M059J (cell line): ENCODE data around the gene CLC. TPM values are rescaled to one million over a fixed set of nuclear protein-coding genes. Genes with fewer than 3 reads are reported as not detected.

Experiments used
- total RNA-seq: library from RNA; depleted of rRNA; stranded (reverse); fragments of >200 nt; shearing (Covaris generic); gene quantifications from 2 replicates; pipeline ENCODE4 v1.2.3, GENCODE V29; 2014; rRNA removed

CLC gene
- total RNA-seq, 1 experiment from 2014 or later, result not detected

Other genes with a start within 250 kb of the CLC start
- gene DLL3, start 239.1 kb downstream of the CLC start, total RNA-seq, result 0.86 and 2.3 TPM in 2 replicates
- gene SELENOV, start 222.9 kb downstream of the CLC start, total RNA-seq, result not detected in 2 replicates
- 7.4 and 8.9 TPM in 2 replicates for gene EID2B, start 205.2 kb downstream of the CLC start, total RNA-seq
- gene EID2, start 197.9 kb downstream of the CLC start, total RNA-seq, result 16.4 and 20.0 TPM in 2 replicates
- gene LGALS13, start 135.5 kb downstream of the CLC start, total RNA-seq, result not detected in 2 replicates
- gene LGALS16, start 82.1 kb downstream of the CLC start, total RNA-seq, result not detected in 2 replicates
- not detected in 2 replicates for gene LGALS14, start 33.5 kb downstream of the CLC start, total RNA-seq
- gene LEUTX, start 40.8 kb upstream of the CLC start, total RNA-seq, result not detected in 2 replicates
- 4.9 and 10.6 TPM in 2 replicates for gene DYRK1B, start 96.1 kb upstream of the CLC start, total RNA-seq
- 153 and 191 TPM in 2 replicates for gene FBL, start 108.3 kb upstream of the CLC start, total RNA-seq
- gene FCGBP, start 196.6 kb upstream of the CLC start, total RNA-seq, result 0.15 and 0.47 TPM in 2 replicates
- 209 and 217 TPM in 2 replicates for gene PSMC4, start 233.1 kb upstream of the CLC start, total RNA-seq